SK-N-SH (cell line): ENCODE results near the gene IMMP1L. TPM values are rescaled to one million over a fixed set of nuclear protein-coding genes. Genes with fewer than 3 reads are reported as not detected.

Experiments
- CTCF ChIA-PET: fragments of 300-600, 350-600 bp; formaldehyde crosslinking; extraction: SDS; loops from one replicate; lab custom pipeline; 2021; lab: Yijun Ruan, JAX
- POLR2A ChIA-PET: fragments of 350-600 bp; sonication (Branson Sonifier 250); formaldehyde crosslinking; extraction: SDS; loops from one replicate; lab custom pipeline; 2020; ENCODE audit warnings: antibody characterized with exemption, inconsistent platforms; lab: Yijun Ruan, JAX
- DNase-seq: peaks from one replicate; pipeline ENCODE4 v3.0.0; 2012
- H2AFZ ChIP-seq: fragments of 200-600 bp; sonication (generic); 2 replicates; pipeline ENCODE4 v1.8.1; 2016; ENCODE audit warnings: antibody characterized with exemption, mild to moderate bottlenecking, low read depth
- H3F3A ChIP-seq: fragments of 200-600 bp; sonication (generic); replicated peaks from 2 replicates; pipeline ENCODE3; 2016; ENCODE audit warnings: antibody characterized with exemption, mild to moderate bottlenecking; ENCODE audit not compliant: insufficient read depth
- H3K27ac ChIP-seq, 2 experiments: fragments of 200-500 bp in 1 of 2; fragments of 200-600 bp in 1 of 2; sonication (Bioruptor generic) in 1 of 2; sonication (generic), shearing (Covaris generic) in 1 of 2; 2 replicates each; pipeline versions ENCODE4 v1.5.1 to v1.6.1; 2014 to 2016; ENCODE audit warnings: low read depth in 2 of 2, inconsistent platforms in 1 of 2, low read length in 1 of 2, mild to moderate bottlenecking in 1 of 2, mixed read lengths in 1 of 2
- H3K27me3 ChIP-seq: fragments of 200-600 bp; sonication (generic), shearing (Covaris generic); 2 replicates; pipeline ENCODE4 v1.6.1; 2016; ENCODE audit warnings: mixed run types; ENCODE audit not compliant: insufficient read depth
- H3K36me3 ChIP-seq, 2 experiments: fragments of 200-500 bp in 1 of 2; fragments of 200-600 bp in 1 of 2; sonication (Bioruptor generic) in 1 of 2; sonication (generic) in 1 of 2; replicated peaks in 1 of 2; 2 replicates each; pipeline versions ENCODE3 to v1.5.1; 2014 to 2016; ENCODE audit warnings: low read length in 1 of 2, mild to moderate bottlenecking in 1 of 2; ENCODE audit not compliant: insufficient read depth in 2 of 2, control insufficient read depth in 1 of 2
- H3K4me1 ChIP-seq, 2 experiments: fragments of 200-500 bp in 1 of 2; fragments of 200-600 bp in 1 of 2; sonication (Bioruptor generic) in 1 of 2; sonication (generic), shearing (Covaris generic) in 1 of 2; 2 replicates each; pipeline versions ENCODE4 v1.5.1 to v1.6.1; 2014 to 2016; ENCODE audit warnings: low read depth in 1 of 2, low read length in 1 of 2, mixed run types in 1 of 2; ENCODE audit not compliant: insufficient read depth in 2 of 2, control insufficient read depth in 1 of 2
- H3K4me2 ChIP-seq: fragments of 200-600 bp; sonication (generic), shearing (Covaris generic); 2 replicates; pipeline ENCODE4 v1.6.1; 2017; ENCODE audit warnings: mixed run types
- H3K4me3 ChIP-seq, 2 experiments: fragments of 200-500 bp in 1 of 2; fragments of 200-600 bp in 1 of 2; sonication (Bioruptor generic) in 1 of 2; sonication (generic), shearing (Covaris generic) in 1 of 2; 2 replicates each; pipeline versions ENCODE4 v1.5.1 to v1.8.1; 2014 to 2016; ENCODE audit warnings: low read depth in 2 of 2, inconsistent platforms in 1 of 2, low read length in 1 of 2, mild to moderate bottlenecking in 1 of 2, mixed read lengths in 1 of 2, moderate library complexity in 1 of 2
- H3K79me2 ChIP-seq: fragments of 200-600 bp; sonication (generic); 2 replicates; pipeline ENCODE4 v1.8.1; 2017; ENCODE audit warnings: mild to moderate bottlenecking; ENCODE audit not compliant: insufficient read depth
- H3K9ac ChIP-seq: fragments of 200-600 bp; sonication (generic); 2 replicates; pipeline ENCODE4 v1.6.1; 2017; ENCODE audit warnings: mixed run types
- H3K9me2 ChIP-seq: fragments of 200-600 bp; sonication (generic); 2 replicates; pipeline ENCODE4 v1.6.1; 2017; ENCODE audit warnings: mixed run types
- H3K9me3 ChIP-seq: fragments of 200-600 bp; sonication (generic); 2 replicates; pipeline ENCODE4 v1.6.1; 2017; ENCODE audit warnings: mixed run types, mild to moderate bottlenecking, moderate library complexity
- H4K20me1 ChIP-seq: fragments of 200-600 bp; sonication (generic); 2 replicates; pipeline ENCODE4 v1.6.1; 2017; ENCODE audit warnings: mild to moderate bottlenecking, mixed run types; ENCODE audit not compliant: insufficient read depth
- CTCF ChIP-seq: fragments of 200-600 bp; sonication (generic); IDR thresholded peaks from 2 replicates; pipeline ENCODE4 v1.6.1; 2017; ENCODE audit warnings: antibody characterized with exemption, mild to moderate bottlenecking, moderate library complexity
- ELF1 ChIP-seq: IDR thresholded peaks from 2 replicates; pipeline ENCODE4 v1.4.0; 2012
- EZH2phosphoT487 ChIP-seq: fragments of 200-600 bp; sonication (generic); IDR thresholded peaks from 2 replicates; pipeline ENCODE4 v1.6.1; 2017; ENCODE audit warnings: low read depth, mixed run types, mild to moderate bottlenecking, antibody characterized with exemption, moderate library complexity, borderline replicate concordance
- NFIC ChIP-seq: IDR thresholded peaks from 2 replicates; pipeline ENCODE4 v1.4.0; 2012; ENCODE audit warnings: borderline replicate concordance
- NRF1 ChIP-seq: IDR thresholded peaks from 2 replicates; pipeline ENCODE4 v1.6.1; 2012; ENCODE audit warnings: low read depth, mild to moderate bottlenecking, low read length
- POLR2AphosphoS5 ChIP-seq: IDR thresholded peaks from 2 replicates; pipeline ENCODE4 v1.6.1; 2012; ENCODE audit warnings: low read depth, low read length
- RAD21 ChIP-seq: IDR thresholded peaks from 2 replicates; pipeline ENCODE4 v1.6.1; 2012; ENCODE audit warnings: mild to moderate bottlenecking, low read length
- REST ChIP-seq: IDR thresholded peaks from 2 replicates; pipeline ENCODE4 v1.6.1; 2012; ENCODE audit warnings: mild to moderate bottlenecking, low read depth, low read length, moderate library complexity
- RFX5 ChIP-seq: IDR thresholded peaks from 2 replicates; pipeline ENCODE4 v1.6.1; 2012; ENCODE audit warnings: mild to moderate bottlenecking, improper control_type of control experiment, low read length
- RXRA ChIP-seq: IDR thresholded peaks from 2 replicates; pipeline ENCODE4 v1.4.0; 2012; ENCODE audit warnings: low read depth, mild to moderate bottlenecking, borderline replicate concordance
- SMC3 ChIP-seq: IDR thresholded peaks from 2 replicates; pipeline ENCODE4 v1.6.1; 2012; ENCODE audit warnings: low read depth, low read length, improper control_type of control experiment
- TCF12 ChIP-seq: IDR thresholded peaks from 2 replicates; pipeline ENCODE4 v1.4.0; 2012
- WGBS: methylation state at CpG from one replicate; pipeline ENCODE4 v1.1.6; 2017; ENCODE audit warnings: low lambda C conversion rate; 5-methylcytosine and 5-hydroxymethylcytosine counted together
- polyA plus RNA-seq, 3 experiments: library from polyadenylated mRNA; depleted of rRNA; stranded (reverse); fragments of >200 nt; gene quantifications; 2 replicates each; pipeline ENCODE4 v1.2.3, GENCODE V29; 2012
- TF ChIP-seq, protein P1 (sequence below): fragments of 150-350 bp; IDR thresholded peaks from 2 replicates; pipeline ENCODE4 v1.6.1; 2016; ENCODE audit warnings: mild to moderate bottlenecking, low read depth, low read length
- TF ChIP-seq, protein P2 (sequence below): fragments of 150-350 bp; IDR thresholded peaks from 2 replicates; pipeline ENCODE4 v1.6.1; 2017; ENCODE audit warnings: antibody characterized with exemption, low read length, low read depth, borderline replicate concordance
- TF ChIP-seq, protein P3 (sequence below): IDR thresholded peaks from 2 replicates; pipeline ENCODE4 v1.4.0; 2012; ENCODE audit warnings: low read depth, borderline replicate concordance

The IMMP1L gene
- polyA plus RNA-seq, 1 of the 3 experiments (the other 2 are of a cell fraction): 40.9 TPM

- POLR2A ChIA-PET: no interaction called here
- CTCF ChIA-PET: interaction anchor here (1.0 kb wide), 1 partner anchor 44 kb away, joined by 3 read pairs; no protein-coding TSS in a partner anchor
- no peak overlapping the region for H3K27ac ChIP-seq
These were observed 68.1 kb downstream of the IMMP1L start for GRCh38 chr11:31441296-31441695.

GRCh38 chr11:31437742-31438435 lies 71.5 kb downstream of the IMMP1L start:
- POLR2A ChIA-PET: no interaction called here
- TF ChIP-seq RAD21 (no peak), REST (no peak), SMC3 (no peak), NRF1 (no peak), EZH2phosphoT487 (no peak), RXRA (no peak), RFX5 (no peak), POLR2AphosphoS5 (no peak)
- TF ChIP-seq, protein P1, sequence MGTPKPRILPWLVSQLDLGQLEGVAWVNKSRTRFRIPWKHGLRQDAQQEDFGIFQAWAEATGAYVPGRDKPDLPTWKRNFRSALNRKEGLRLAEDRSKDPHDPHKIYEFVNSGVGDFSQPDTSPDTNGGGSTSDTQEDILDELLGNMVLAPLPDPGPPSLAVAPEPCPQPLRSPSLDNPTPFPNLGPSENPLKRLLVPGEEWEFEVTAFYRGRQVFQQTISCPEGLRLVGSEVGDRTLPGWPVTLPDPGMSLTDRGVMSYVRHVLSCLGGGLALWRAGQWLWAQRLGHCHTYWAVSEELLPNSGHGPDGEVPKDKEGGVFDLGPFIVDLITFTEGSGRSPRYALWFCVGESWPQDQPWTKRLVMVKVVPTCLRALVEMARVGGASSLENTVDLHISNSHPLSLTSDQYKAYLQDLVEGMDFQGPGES: no peak

More at GRCh38 chr11:31441296-31441695, 68.1 kb downstream of the IMMP1L start:
- no peak for DNase-seq
- Histone ChIP-seq H3K4me3 (no peak overlapping the region), H3K9me2 (no peaks in the 10 kb centered on the region), H3K36me3 (no peaks in the 10 kb centered on the region), H3K9ac (no peak overlapping the region), H3K4me1 (no peaks in the 10 kb centered on the region), H4K20me1 (no peaks in the 10 kb centered on the region), H2AFZ (no peak overlapping the region), H3F3A (peaks cover 10% of the 10 kb centered on the region), H3K4me2 (no peak overlapping the region), H3K9me3 (no peaks in the 10 kb centered on the region), H3K27me3 (no peaks in the 10 kb centered on the region), H3K79me2 (no peaks in the 10 kb centered on the region)
- TF ChIP-seq RXRA (no peak), EZH2phosphoT487 (no peak), CTCF (no peak), RFX5 (no peak), TCF12 (no peak), NFIC (no peak), ELF1 (no peak)
- TF ChIP-seq, protein P2, sequence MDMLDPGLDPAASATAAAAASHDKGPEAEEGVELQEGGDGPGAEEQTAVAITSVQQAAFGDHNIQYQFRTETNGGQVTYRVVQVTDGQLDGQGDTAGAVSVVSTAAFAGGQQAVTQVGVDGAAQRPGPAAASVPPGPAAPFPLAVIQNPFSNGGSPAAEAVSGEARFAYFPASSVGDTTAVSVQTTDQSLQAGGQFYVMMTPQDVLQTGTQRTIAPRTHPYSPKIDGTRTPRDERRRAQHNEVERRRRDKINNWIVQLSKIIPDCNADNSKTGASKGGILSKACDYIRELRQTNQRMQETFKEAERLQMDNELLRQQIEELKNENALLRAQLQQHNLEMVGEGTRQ: no peak
- TF ChIP-seq, protein P3, sequence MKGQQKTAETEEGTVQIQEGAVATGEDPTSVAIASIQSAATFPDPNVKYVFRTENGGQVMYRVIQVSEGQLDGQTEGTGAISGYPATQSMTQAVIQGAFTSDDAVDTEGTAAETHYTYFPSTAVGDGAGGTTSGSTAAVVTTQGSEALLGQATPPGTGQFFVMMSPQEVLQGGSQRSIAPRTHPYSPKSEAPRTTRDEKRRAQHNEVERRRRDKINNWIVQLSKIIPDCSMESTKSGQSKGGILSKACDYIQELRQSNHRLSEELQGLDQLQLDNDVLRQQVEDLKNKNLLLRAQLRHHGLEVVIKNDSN: no peak

More at GRCh38 chr11:31437742-31438435, 71.5 kb downstream of the IMMP1L start:
- Histone ChIP-seq H3K9me2 (no peaks in the 10 kb centered on the region), H3K27ac (peak overlapping the region in 1 of 2 experiments; percentile 11; a peak in 1 of 4 replicates), H3K36me3 (peaks cover 0 to 1% of the 10 kb centered on the region in 2 experiments), H3K9ac (no peak overlapping the region), H3K4me1 (no peaks in the 10 kb centered on the region), H4K20me1 (no peaks in the 10 kb centered on the region), H3K27me3 (no peaks in the 10 kb centered on the region), H3K79me2 (no peaks in the 10 kb centered on the region), H3K9me3 (no peaks in the 10 kb centered on the region), H3K4me2 (no peak overlapping the region), H3K4me3 (no peak overlapping the region), H2AFZ (no peak overlapping the region), H3F3A (peaks cover 5% of the 10 kb centered on the region)
- CTCF ChIA-PET: interaction anchor here (0.6 kb wide), 1 partner anchor 557 kb away, joined by 3 read pairs; no protein-coding TSS in a partner anchor
- WGBS: 98% methylated on average over 2 of the region's 2 CpGs
- DNase-seq: no peak
